Fibroblast of mammary gland (primary cell): Measurements from ENCODE around the gene TMEM214.
"Not testable (repeated sequence)": the region's sequence is repeated elsewhere in the genome, so short reads cannot be mapped to it uniquely, and the experiment has no call there.

Experiments used
- DNase-seq: peaks from one replicate; pipeline ENCODE4 v3.0.0-alpha.2; 2010; ENCODE audit warnings: low read depth
- H3K4me3 ChIP-seq: 2 replicates; pipeline ENCODE4 v1.5.1; 2011; ENCODE audit warnings: low read depth, mild to moderate bottlenecking, low read length, moderate library complexity; ENCODE audit not compliant: control insufficient read depth
- TF ChIP-seq, protein P1 (sequence below): conservative IDR thresholded peaks from 2 replicates; pipeline ENCODE4 v1.5.1; 2011; ENCODE audit warnings: low read depth, low read length, inconsistent platforms; ENCODE audit not compliant: control insufficient read depth, insufficient read depth

TMEM214 gene

GRCh38 chr2:27071990-27072830, 39.4 kb downstream of the TMEM214 start:
- peak; percentile 44 for DNase-seq
- TF ChIP-seq, protein P1, sequence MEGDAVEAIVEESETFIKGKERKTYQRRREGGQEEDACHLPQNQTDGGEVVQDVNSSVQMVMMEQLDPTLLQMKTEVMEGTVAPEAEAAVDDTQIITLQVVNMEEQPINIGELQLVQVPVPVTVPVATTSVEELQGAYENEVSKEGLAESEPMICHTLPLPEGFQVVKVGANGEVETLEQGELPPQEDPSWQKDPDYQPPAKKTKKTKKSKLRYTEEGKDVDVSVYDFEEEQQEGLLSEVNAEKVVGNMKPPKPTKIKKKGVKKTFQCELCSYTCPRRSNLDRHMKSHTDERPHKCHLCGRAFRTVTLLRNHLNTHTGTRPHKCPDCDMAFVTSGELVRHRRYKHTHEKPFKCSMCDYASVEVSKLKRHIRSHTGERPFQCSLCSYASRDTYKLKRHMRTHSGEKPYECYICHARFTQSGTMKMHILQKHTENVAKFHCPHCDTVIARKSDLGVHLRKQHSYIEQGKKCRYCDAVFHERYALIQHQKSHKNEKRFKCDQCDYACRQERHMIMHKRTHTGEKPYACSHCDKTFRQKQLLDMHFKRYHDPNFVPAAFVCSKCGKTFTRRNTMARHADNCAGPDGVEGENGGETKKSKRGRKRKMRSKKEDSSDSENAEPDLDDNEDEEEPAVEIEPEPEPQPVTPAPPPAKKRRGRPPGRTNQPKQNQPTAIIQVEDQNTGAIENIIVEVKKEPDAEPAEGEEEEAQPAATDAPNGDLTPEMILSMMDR, result no peak
- peak overlapping the region; percentile 50 for H3K4me3 ChIP-seq

DNA sequence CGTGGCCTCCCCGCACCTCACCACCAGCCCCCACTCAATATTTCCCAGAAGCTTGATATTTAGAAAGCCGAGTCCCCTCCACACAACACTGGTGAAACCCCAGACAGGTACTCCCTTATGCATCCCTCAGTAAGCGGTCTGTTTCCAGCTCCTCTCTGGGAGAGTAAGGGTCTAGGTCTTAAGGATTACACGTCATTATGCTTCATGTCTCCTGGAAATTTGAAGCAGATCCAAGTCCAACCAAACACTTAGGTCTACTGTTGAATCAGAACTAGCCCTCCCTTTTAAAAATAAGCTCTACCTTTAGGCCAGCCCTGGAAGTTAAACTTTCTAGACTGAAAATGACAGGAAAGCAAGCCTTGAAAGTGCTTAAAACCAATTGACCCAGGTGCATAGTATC, 40.2 kb downstream of the TMEM214 start:
- H3K4me3 ChIP-seq, result no peak overlapping the region
- TF ChIP-seq, protein P1, result no peak
- peak; percentile 70 for DNase-seq

DNA sequence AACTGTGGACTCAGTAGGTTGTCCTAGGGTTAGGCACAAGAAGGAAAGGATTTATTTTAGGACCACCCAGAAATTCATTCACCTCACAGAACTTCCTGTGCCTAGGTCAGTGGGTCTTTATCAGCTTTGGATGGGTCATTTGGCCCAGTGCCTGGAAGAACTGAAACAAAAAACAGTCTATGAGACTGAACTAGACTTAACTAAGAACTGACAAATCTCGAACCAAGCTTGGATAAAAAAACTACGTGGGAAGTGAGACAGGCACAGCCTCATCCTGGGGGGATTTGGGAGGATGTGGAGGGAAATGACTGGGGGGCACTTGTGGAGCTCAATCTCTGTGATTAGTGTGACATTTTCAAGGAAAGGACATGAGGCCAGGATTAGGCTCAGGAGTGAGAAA, 41.0 kb downstream of the TMEM214 start:
- TF ChIP-seq, protein P1, result no peak
- DNase-seq, result no peak
- no peak overlapping the region for H3K4me3 ChIP-seq

GRCh38 chr2:27074738-27075565, 42.2 kb downstream of the TMEM214 start:
- DNase-seq, result no peak
- no peak overlapping the region for H3K4me3 ChIP-seq

GRCh38 chr2:27075566-27075871, 42.8 kb downstream of the TMEM214 start:
- not testable (repeated sequence) for DNase-seq, H3K4me3 ChIP-seq

More at GRCh38 chr2:27074738-27075565, 42.2 kb downstream of the TMEM214 start:
- TF ChIP-seq, protein P1, result no peak

DNA sequence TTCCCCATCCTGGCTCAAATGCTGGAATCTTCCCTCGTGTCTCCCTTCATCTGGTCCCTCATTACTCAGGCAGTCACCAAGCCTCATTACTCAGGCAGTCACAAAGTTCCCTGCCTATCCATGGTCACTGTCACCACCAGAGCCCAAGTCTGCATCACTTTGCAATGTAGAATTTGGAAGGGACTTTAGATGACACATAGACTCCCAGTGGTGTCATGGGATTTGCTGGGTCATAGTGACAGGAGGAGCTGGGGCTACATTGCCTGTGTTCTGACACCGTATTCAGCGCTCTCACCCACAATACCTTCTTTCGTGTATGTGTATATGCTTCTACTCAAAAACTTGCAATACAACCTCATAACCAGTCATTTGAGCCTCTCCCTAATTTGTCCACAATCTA, 43.6 kb downstream of the TMEM214 start:
- no peak overlapping the region for H3K4me3 ChIP-seq
- TF ChIP-seq, protein P1, result no peak
- DNase-seq, result no peak

GRCh38 chr2:27077231-27077630, 44.5 kb downstream of the TMEM214 start:
- TF ChIP-seq, protein P1, result no peak
- DNase-seq, result no peak
- H3K4me3 ChIP-seq, result no peak overlapping the region
